Ovary (tissue), 9 donors: ENCODE data around the gene SEMA3E. TPM values are rescaled to one million over a fixed set of nuclear protein-coding genes. Genes with fewer than 3 reads are reported as not detected.

Experiments
- DNase-seq, 5 donors: peaks; one replicate each; pipeline ENCODE4 v3.0.0-alpha.2; 2019 to 2020
- H3K27ac ChIP-seq, 2 donors: fragments of 200-600 bp; one replicate each; pipeline versions ENCODE4 v1.5.1 to v1.8.0; 2019 to 2022
- H3K27me3 ChIP-seq: fragments of 200-600 bp; one replicate; pipeline ENCODE4 v1.8.0; 2022
- H3K36me3 ChIP-seq: fragments of 200-600 bp; sonication (generic); one replicate; pipeline ENCODE4 v1.5.1; 2019
- H3K4me1 ChIP-seq: one replicate; pipeline ENCODE4 v1.8.1; 2013; ENCODE audit warnings: mild to moderate bottlenecking, moderate library complexity; ENCODE audit not compliant: insufficient read depth
- H3K4me3 ChIP-seq: fragments of 200-600 bp; sonication (generic); one replicate; pipeline ENCODE4 v1.5.1; 2017
- H3K9me3 ChIP-seq, 2 donors: fragments of 200-600 bp in 1 of 2; sonication (generic) in 1 of 2; one replicate each; pipeline versions ENCODE4 v1.5.1 to v1.8.1; 2013 to 2019; ENCODE audit warnings: mild to moderate bottlenecking in 1 of 2, moderate library complexity in 1 of 2
- EP300 ChIP-seq: sonication (generic); formaldehyde crosslinking; IDR thresholded peaks from one replicate; pipeline ENCODE4 v1.6.1; 2017; ENCODE audit warnings: antibody characterized with exemption
- POLR2A ChIP-seq: fragments of 450-650 bp; IDR thresholded peaks from one replicate; pipeline ENCODE4 v1.6.1; 2017; ENCODE audit warnings: antibody characterized with exemption, mild to moderate bottlenecking, moderate library complexity
- WGBS, 3 donors: extraction: QIAGEN DNeasy Blood & Tissue Kit in 1 of 3; methylation state at CpG; one replicate each; pipeline versions ENCODE4 v1.1.5 to v1.1.7; 2013 to 2017; 5-methylcytosine and 5-hydroxymethylcytosine counted together
- intact Hi-C, 4 donors: fragments of 100-400 bp; cut with DNase I; formaldehyde crosslinking; loops; one replicate each; pipeline versions ENCODE4 v1.11.0 to v1.15.1; 2022 to 2023
- polyA plus RNA-seq, 2 donors: library from polyadenylated mRNA; stranded (reverse); fragments of 200-250 nt in 1 of 2; fragments of 350-450 nt in 1 of 2; fragmentation: Illumina TruSeq in 1 of 2; extraction: RNeasy Lipid Tissue Mini Kit (QIAGEN cat#74804) in 1 of 2; gene quantifications; one replicate each; pipeline ENCODE4 v1.2.3, GENCODE V29; 2013 to 2014
- total RNA-seq, 7 donors: library from RNA; depleted of rRNA in 2 of 7; stranded (reverse); fragments of >200 nt in 2 of 7; fragmentation: NEBNext Ultra II Directional in 3 of 7; extraction: Animal tissue kit (Norgen Biotek cat#: 25700) in 3 of 7; gene quantifications; one replicate each; pipeline versions ENCODE4 v1.1.0 to v1.2.4, GENCODE V29; 2016 to 2023
- TF ChIP-seq, protein P1 (sequence below), 3 donors: fragments of 450-650 bp in 2 of 3; fragments of 200-600 bp in 1 of 3; IDR thresholded peaks; one replicate each; pipeline versions ENCODE4 v1.5.1 to v1.8.0; 2016 to 2022; ENCODE audit warnings: antibody characterized with exemption in 3 of 3, mild to moderate bottlenecking in 1 of 3
- donor health status: DM: no; HTN: no; CAD: no; lungs with moderate emphysema.
- donor health status: DM: no; HTN: no; CAD: no.
- donor health status: Bipolar disorder and iron deficiency.
- donor health status: DM: yes; HTN: yes; CAD: no.
- donor health status: DM: no; HTN: no; CAD: no.
- donor health status: DM: yes; HTN: yes; CAD: no.

SEMA3E gene
- total and polyA plus RNA-seq, 9 donors = 0.10 to 2.2 (median 0.42) TPM; not detected in 2

DNA sequence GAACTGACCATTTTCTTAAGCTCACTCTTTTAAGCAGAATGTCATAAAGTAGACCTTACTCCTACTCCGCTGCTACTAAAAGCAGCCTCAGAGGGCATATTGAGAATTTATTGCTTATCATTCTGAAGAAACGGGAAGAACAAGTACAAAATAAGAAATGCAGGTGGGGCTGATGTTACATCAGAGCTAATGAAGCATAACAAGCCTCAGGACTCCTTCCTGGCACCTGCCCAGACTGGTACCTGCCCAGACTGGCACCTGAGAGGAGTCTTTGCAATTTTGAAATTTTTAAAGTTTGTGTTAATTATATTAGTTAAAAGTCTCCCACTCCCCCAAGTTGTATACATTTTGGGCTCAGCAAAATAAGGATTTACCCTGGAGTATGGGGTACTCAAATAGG, 162.4 kb downstream of the SEMA3E start:
- H3K4me3 ChIP-seq = no peak overlapping the region
- no peaks in the 10 kb centered on the region for H3K9me3 ChIP-seq
- no peak overlapping the region for H3K27ac ChIP-seq
- no peak for TF ChIP-seq EP300
- TF ChIP-seq, protein P1, sequence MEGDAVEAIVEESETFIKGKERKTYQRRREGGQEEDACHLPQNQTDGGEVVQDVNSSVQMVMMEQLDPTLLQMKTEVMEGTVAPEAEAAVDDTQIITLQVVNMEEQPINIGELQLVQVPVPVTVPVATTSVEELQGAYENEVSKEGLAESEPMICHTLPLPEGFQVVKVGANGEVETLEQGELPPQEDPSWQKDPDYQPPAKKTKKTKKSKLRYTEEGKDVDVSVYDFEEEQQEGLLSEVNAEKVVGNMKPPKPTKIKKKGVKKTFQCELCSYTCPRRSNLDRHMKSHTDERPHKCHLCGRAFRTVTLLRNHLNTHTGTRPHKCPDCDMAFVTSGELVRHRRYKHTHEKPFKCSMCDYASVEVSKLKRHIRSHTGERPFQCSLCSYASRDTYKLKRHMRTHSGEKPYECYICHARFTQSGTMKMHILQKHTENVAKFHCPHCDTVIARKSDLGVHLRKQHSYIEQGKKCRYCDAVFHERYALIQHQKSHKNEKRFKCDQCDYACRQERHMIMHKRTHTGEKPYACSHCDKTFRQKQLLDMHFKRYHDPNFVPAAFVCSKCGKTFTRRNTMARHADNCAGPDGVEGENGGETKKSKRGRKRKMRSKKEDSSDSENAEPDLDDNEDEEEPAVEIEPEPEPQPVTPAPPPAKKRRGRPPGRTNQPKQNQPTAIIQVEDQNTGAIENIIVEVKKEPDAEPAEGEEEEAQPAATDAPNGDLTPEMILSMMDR (IDR thresholded peaks at IDR 0.05) = no peak
- DNase-seq = no peak
- 66 to 75% (median 70%) methylated on average over 2 of the region's 2 CpGs for WGBS, 3 donors
- no peaks in the 10 kb centered on the region for H3K27me3 ChIP-seq
- intact Hi-C loops = no loop called here
- H3K36me3 ChIP-seq = no peaks in the 10 kb centered on the region
- H3K4me1 ChIP-seq = no peaks in the 10 kb centered on the region

DNA sequence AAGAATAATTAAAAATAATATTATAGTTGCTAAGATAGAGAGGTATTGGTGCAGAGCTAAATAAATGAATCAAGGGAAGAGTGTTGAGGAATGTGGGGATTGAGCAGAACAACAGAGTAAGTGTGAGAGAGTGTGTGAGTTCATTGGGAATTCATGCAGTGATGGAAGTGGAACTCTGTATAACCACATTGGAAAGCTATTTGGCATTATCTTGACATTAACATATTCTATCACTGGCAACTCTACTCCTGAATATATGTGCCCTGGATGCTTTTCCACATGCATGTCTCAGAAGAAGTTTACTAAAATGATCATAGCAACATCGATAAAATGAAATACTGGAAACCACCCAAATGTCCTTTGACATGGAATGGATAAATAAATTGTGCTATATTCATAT, 164.1 kb downstream of the SEMA3E start:
- 56 to 73% (median 65%) methylated on average over 1 of the region's 1 CpG for whole genome bisulfite sequencing, 3 donors
- no peak for DNase-seq
- no peaks in the 10 kb centered on the region for H3K36me3 ChIP-seq
- TF ChIP-seq POLR2A = no peak
- no peak for TF ChIP-seq EP300
- TF ChIP-seq, protein P1 (IDR thresholded peaks at IDR 0.05) = no peak
- no peaks in the 10 kb centered on the region for H3K9me3 ChIP-seq
- intact Hi-C loops = no loop called here
- H3K27ac ChIP-seq = no peak overlapping the region
- no peaks in the 10 kb centered on the region for H3K27me3 ChIP-seq
- H3K4me1 ChIP-seq = no peaks in the 10 kb centered on the region
- H3K4me3 ChIP-seq = no peak overlapping the region

DNA sequence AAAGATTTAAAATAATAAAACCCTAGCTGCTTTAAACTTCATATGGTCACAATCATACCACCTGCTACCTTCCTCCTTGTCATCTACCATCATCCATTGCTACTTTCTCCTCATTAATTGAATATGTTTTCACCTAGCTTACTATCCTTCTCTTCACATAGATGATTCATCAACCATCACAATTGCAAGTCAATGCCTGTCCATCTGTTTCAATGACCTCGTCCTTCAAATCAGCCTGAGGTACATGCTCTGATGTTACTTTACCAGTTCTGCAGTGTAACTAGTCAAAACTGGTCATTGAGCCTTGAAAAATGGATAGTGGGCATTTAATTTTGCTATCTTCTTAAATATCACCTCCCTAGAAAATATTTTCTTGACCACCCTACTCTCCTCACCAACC, 164.7 kb downstream of the SEMA3E start:
- WGBS, 3 donors = 74 to 89% (median 76%) methylated on average over 1 of the region's 1 CpG
- no peak overlapping the region for H3K27ac ChIP-seq
- no peaks in the 10 kb centered on the region for H3K9me3 ChIP-seq
- no peaks in the 10 kb centered on the region for H3K27me3 ChIP-seq
- intact Hi-C loops = no loop called here
- H3K4me3 ChIP-seq = no peak overlapping the region
- TF ChIP-seq EP300 (no peak), POLR2A (no peak)
- TF ChIP-seq, protein P1 (IDR thresholded peaks at IDR 0.05) = no peak
- no peaks in the 10 kb centered on the region for H3K36me3 ChIP-seq
- H3K4me1 ChIP-seq = no peaks in the 10 kb centered on the region
- DNase-seq = no peak

DNA sequence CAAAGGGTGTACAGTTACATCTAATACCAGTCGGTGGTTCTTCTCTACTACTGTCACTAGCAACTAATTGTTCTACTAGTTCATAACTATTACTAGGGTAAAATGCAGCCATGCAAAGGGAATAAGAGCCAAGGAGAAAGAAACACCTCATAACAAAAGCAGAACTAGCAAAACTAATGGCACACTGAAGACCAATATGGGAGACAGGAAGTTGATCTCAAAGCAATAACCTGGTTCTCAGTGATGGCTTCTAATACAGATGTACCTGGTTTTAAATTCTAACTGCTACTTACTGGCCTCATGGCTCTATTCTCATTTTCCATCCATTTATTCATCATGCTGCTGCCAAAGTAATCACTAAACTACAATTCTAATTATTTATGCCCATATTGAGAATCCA, 170.3 kb downstream of the SEMA3E start:
- intact Hi-C loops = no loop called here
- H3K9me3 ChIP-seq = no peaks in the 10 kb centered on the region
- H3K27me3 ChIP-seq = no peaks in the 10 kb centered on the region
- WGBS, 3 donors = 68 to 89% (median 71%) methylated on average over 1 of the region's 1 CpG
- DNase-seq = no peak
- H3K36me3 ChIP-seq = no peaks in the 10 kb centered on the region
- H3K4me3 ChIP-seq = no peak overlapping the region
- no peak overlapping the region for H3K27ac ChIP-seq
- H3K4me1 ChIP-seq = no peaks in the 10 kb centered on the region
- TF ChIP-seq, protein P1 (IDR thresholded peaks at IDR 0.05) = no peak
